HCT116 (cell line): ENCODE data around the gene CHID1. TPM values are rescaled to one million over a fixed set of nuclear protein-coding genes. Genes with fewer than 3 reads are reported as not detected.

Experiments
- ATAC-seq: fragments of 200-7000 bp; cut with Tn5 transposase; 2 replicates; pipeline ENCODE4 v1.9.1; 2020; ENCODE audit warnings: mild to moderate bottlenecking, moderate library complexity
- BruUV-seq: library from RNA; stranded (reverse); fragments of 400-500 nt; replicated peaks from 2 replicates; lab custom pipeline; 2021; lab: Mats Ljungman, UMichigan
- CTCF ChIA-PET: fragments of 300-600 bp; sonication (Branson Sonifier 250); formaldehyde crosslinking; loops from one replicate; lab custom pipeline; 2021; ENCODE audit warnings: antibody characterized with exemption; lab: Charles Lee
- POLR2A ChIA-PET: fragments of 300-600, 350-600 bp; sonication (Branson Sonifier 250); formaldehyde crosslinking; loops from one replicate; lab custom pipeline; 2021; ENCODE audit warnings: antibody characterized with exemption; lab: Charles Lee
- RAD21 ChIA-PET, 2 experiments: fragments of 300-600 bp; sonication (Branson Sonifier 250); formaldehyde crosslinking; loops; one replicate each; lab custom pipeline; 2023; ENCODE audit warnings: low total read pairs in 2 of 2; ENCODE audit not compliant: uncharacterized antibody in 2 of 2, unreplicated experiment in 2 of 2, low non-redundant PET in 1 of 2; lab: Charles Lee
- DNase-seq: peaks from one replicate; pipeline ENCODE4 v3.0.0-alpha.2; 2010; ENCODE audit warnings: low read depth, low spot score
- H2AFZ ChIP-seq: fragments of 200-600 bp; shearing (Covaris generic), sonication (generic); 2 replicates; pipeline ENCODE4 v1.6.1; 2017; ENCODE audit warnings: low read depth, mixed run types, mixed read lengths, antibody characterized with exemption, low read length; ENCODE audit not compliant: poor library complexity, severe bottlenecking
- H3K27ac ChIP-seq: 2 replicates; pipeline ENCODE4 v1.5.1; 2012; ENCODE audit warnings: low read depth, low read length
- H3K27me3 ChIP-seq: fragments of 200-600 bp; sonication (generic); 2 replicates; pipeline ENCODE4 v1.6.1; 2016; ENCODE audit warnings: mixed run types, low read length, mixed read lengths; ENCODE audit not compliant: insufficient read depth
- H3K36me3 ChIP-seq, 2 experiments: fragments of 200-500 bp in 1 of 2; fragments of 200-600 bp in 1 of 2; sonication (Bioruptor generic) in 1 of 2; sonication (generic) in 1 of 2; 2 replicates each; pipeline versions ENCODE4 v1.5.1 to v1.6.1; 2014 to 2016; ENCODE audit warnings: low read length in 2 of 2, inconsistent platforms in 1 of 2, mixed read lengths in 1 of 2, mixed run types in 1 of 2; ENCODE audit not compliant: insufficient read depth in 2 of 2, control insufficient read depth in 1 of 2
- H3K4me1 ChIP-seq, 2 experiments: fragments of 200-600 bp in 1 of 2; sonication (generic) in 1 of 2; 2 replicates each; pipeline versions ENCODE4 v1.5.1 to v1.6.1; 2012 to 2017; ENCODE audit warnings: low read length in 2 of 2, inconsistent platforms in 1 of 2, mild to moderate bottlenecking in 1 of 2, mixed read lengths in 1 of 2, mixed run types in 1 of 2, moderate library complexity in 1 of 2; ENCODE audit not compliant: insufficient read depth in 2 of 2, control insufficient read depth in 1 of 2
- H3K4me2 ChIP-seq: fragments of 200-600 bp; sonication (generic); 2 replicates; pipeline ENCODE4 v1.6.1; 2017; ENCODE audit warnings: mixed run types, low read length, mixed read lengths
- H3K4me3 ChIP-seq, 2 experiments: fragments of 200-600 bp in 1 of 2; sonication (generic) in 1 of 2; replicated peaks in 1 of 2; 2 replicates each; pipeline ENCODE4 v1.5.1; 2011 to 2016; ENCODE audit warnings: low read length in 2 of 2, control low read depth in 1 of 2, low read depth in 1 of 2, mild to moderate bottlenecking in 1 of 2, mixed read lengths in 1 of 2, mixed run types in 1 of 2
- H3K79me2 ChIP-seq: fragments of 200-600 bp; sonication (generic); 2 replicates; pipeline ENCODE4 v1.6.1; 2017; ENCODE audit warnings: mild to moderate bottlenecking, mixed run types, low read length, moderate library complexity, mixed read lengths; ENCODE audit not compliant: insufficient read depth
- H3K9ac ChIP-seq: fragments of 200-600 bp; sonication (generic); 2 replicates; pipeline ENCODE4 v1.6.1; 2016; ENCODE audit warnings: low read length, mixed read lengths
- H3K9me2 ChIP-seq: fragments of 200-600 bp; sonication (generic), shearing (Covaris generic); 2 replicates; pipeline ENCODE4 v1.6.1; 2017; ENCODE audit warnings: mixed run types, mild to moderate bottlenecking, moderate library complexity; ENCODE audit not compliant: insufficient read depth
- H3K9me3 ChIP-seq, 2 experiments: fragments of 200-500 bp in 1 of 2; fragments of 200-600 bp in 1 of 2; sonication (Bioruptor generic) in 1 of 2; sonication (generic) in 1 of 2; 2 replicates each; pipeline ENCODE4 v1.6.1; 2014 to 2017; ENCODE audit warnings: low read length in 2 of 2, mixed read lengths in 2 of 2, inconsistent platforms in 1 of 2, low read depth in 1 of 2, mild to moderate bottlenecking in 1 of 2, mixed run types in 1 of 2, moderate library complexity in 1 of 2; ENCODE audit not compliant: control insufficient read depth in 1 of 2, insufficient read depth in 1 of 2
- H4K20me1 ChIP-seq: fragments of 200-600 bp; sonication (generic), shearing (Covaris generic); 2 replicates; pipeline ENCODE4 v1.6.1; 2017; ENCODE audit warnings: mixed run types, mild to moderate bottlenecking, moderate library complexity; ENCODE audit not compliant: insufficient read depth
- CBX3 ChIP-seq: IDR thresholded peaks from 2 replicates; pipeline ENCODE4 v1.6.1; 2012; ENCODE audit warnings: low read depth
- EZH2 ChIP-seq: fragments of 200-600 bp; sonication (generic); IDR thresholded peaks from 2 replicates; pipeline ENCODE4 v1.6.1; 2017; ENCODE audit warnings: antibody characterized with exemption, mixed run types
- EZH2phosphoT487 ChIP-seq: fragments of 200-600 bp; IDR thresholded peaks from 2 replicates; pipeline ENCODE4 v1.6.1; 2018; ENCODE audit warnings: antibody characterized with exemption, borderline replicate concordance
- FOSL1 ChIP-seq: IDR thresholded peaks from 2 replicates; pipeline ENCODE4 v1.6.1; 2012; ENCODE audit warnings: low read depth
- MAX ChIP-seq: IDR thresholded peaks from 2 replicates; pipeline ENCODE4 v1.6.1; 2012
- POLR2A ChIP-seq: IDR thresholded peaks from 2 replicates; pipeline ENCODE4 v1.7.0; 2011; ENCODE audit warnings: borderline replicate concordance; ENCODE audit not compliant: insufficient read depth, insufficient read length; ENCODE audit errors: extremely low read depth
- RAD21 ChIP-seq: IDR thresholded peaks from 2 replicates; pipeline ENCODE4 v1.6.1; 2012; ENCODE audit warnings: low read depth, mild to moderate bottlenecking
- SIN3A ChIP-seq: IDR thresholded peaks from 2 replicates; pipeline ENCODE4 v1.6.1; 2012; ENCODE audit warnings: low read depth
- SP1 ChIP-seq: IDR thresholded peaks from 2 replicates; pipeline ENCODE4 v1.6.1; 2012; ENCODE audit warnings: low read depth
- SRF ChIP-seq: IDR thresholded peaks from 2 replicates; pipeline ENCODE4 v1.6.1; 2012; ENCODE audit warnings: low read depth
- TCF7L2 ChIP-seq: IDR thresholded peaks from 2 replicates; pipeline ENCODE4 v1.7.0; 2011; ENCODE audit warnings: borderline replicate concordance, inconsistent platforms; ENCODE audit not compliant: insufficient read depth, insufficient read length; ENCODE audit errors: extremely low read depth
- YY1 ChIP-seq: IDR thresholded peaks from 2 replicates; pipeline ENCODE4 v1.6.1; 2011; ENCODE audit warnings: low read length, low read depth, moderate library complexity, mild to moderate bottlenecking; ENCODE audit not compliant: insufficient replicate concordance; ENCODE audit errors: extremely low read depth
- ZBTB33 ChIP-seq: IDR thresholded peaks from 2 replicates; pipeline ENCODE4 v1.6.1; 2011; ENCODE audit warnings: mild to moderate bottlenecking, low read length, moderate library complexity; ENCODE audit not compliant: insufficient replicate concordance; ENCODE audit errors: extremely low read depth
- ZFX ChIP-seq: fragments of 450-650 bp; IDR thresholded peaks from 2 replicates; pipeline ENCODE4 v1.6.1; 2017
- ZNF274 ChIP-seq: fragments of 200-500 bp; sonication (Bioruptor generic); IDR thresholded peaks from 2 replicates; pipeline ENCODE4 v1.6.1; 2014; ENCODE audit warnings: mild to moderate bottlenecking, low read depth, low read length, inconsistent platforms
- intact Hi-C: fragments of 100-400 bp; cut with micrococcal nuclease; formaldehyde crosslinking; loops from 2 replicates; pipeline ENCODE4 v1.10.0; 2022
- total RNA-seq: library from RNA; stranded (reverse); gene quantifications from one replicate; pipeline ENCODE4 v1.2.1, GENCODE V29; 2021; ENCODE audit not compliant: unreplicated experiment

The CHID1 gene
- total RNA-seq, 1 experiment from 2014 or later: 102 TPM

- Histone ChIP-seq H3K4me3 (peak overlapping the region; percentile 85 to 100), H3K9me2 (no peaks in the 10 kb centered on the region), H3K36me3 (peaks cover 2 to 13% of the 10 kb centered on the region in 2 experiments; a peak in 1 of 4 replicates), H3K79me2 (peaks cover 49% of the 10 kb centered on the region), H3K4me1 (peaks cover 12 to 24% of the 10 kb centered on the region in 2 experiments), H2AFZ (no peak overlapping the region), H3K27me3 (no peaks in the 10 kb centered on the region), H3K4me2 (peak overlapping the region; percentile 93), H4K20me1 (no peaks in the 10 kb centered on the region), H3K9ac (peak overlapping the region; percentile 95), H3K27ac (no peak overlapping the region), H3K9me3 (no peaks in the 10 kb centered on the region)
- ChIA-PET POLR2A (no interaction called here), CTCF (no interaction called here), RAD21 (no interaction called here)
- TF ChIP-seq MAX (no peak), ZNF274 (no peak), POLR2A (no peak), EZH2phosphoT487 (no peak), YY1 (no peak)
- ATAC-seq (no peak), DNase-seq (no peak)
- no TSS peak for BruUV-seq
- intact Hi-C loops: no loop called here
Measured at GRCh38 chr11:909406-909805, 1.2 kb downstream of the CHID1 start.

DNA sequence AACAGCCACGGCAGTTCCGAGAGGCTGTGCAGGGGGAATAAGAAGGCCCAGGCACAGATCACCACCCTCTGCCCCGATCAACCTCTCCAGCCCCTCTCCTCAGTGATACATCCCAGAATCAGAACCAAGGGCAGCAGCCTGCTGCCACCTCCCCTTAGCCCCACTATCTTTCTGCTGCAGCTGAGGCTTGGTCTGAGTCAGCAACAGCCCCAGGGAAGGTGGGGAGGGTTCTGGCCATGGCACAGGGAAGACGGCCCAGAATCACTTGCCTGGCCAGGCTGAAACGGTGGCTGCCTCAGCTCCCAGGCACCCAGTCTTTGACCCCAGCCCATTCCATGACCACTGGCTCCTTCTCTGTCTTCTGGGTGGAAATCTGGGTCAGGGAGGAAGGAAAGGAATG, 2.3 kb downstream of the CHID1 start:
- peaks cover 6 to 21% of the 10 kb centered on the region in 2 experiments; a peak in 3 of 4 replicates for H3K36me3 ChIP-seq
- ChIA-PET CTCF (no interaction called here), POLR2A (no interaction called here), RAD21 (no interaction called here)
- no peak for TF ChIP-seq ZNF274
- no peak for TF ChIP-seq ZBTB33
- no peak for TF ChIP-seq FOSL1
- no peak for TF ChIP-seq ZFX
- TF ChIP-seq CBX3: no peak
- TF ChIP-seq RAD21: no peak
- TF ChIP-seq SRF: no peak
- no peak for TF ChIP-seq SIN3A
- no peak for TF ChIP-seq TCF7L2
- TF ChIP-seq SP1: no peak
- TF ChIP-seq EZH2phosphoT487: no peak
- TF ChIP-seq EZH2: no peak
- peaks cover 49% of the 10 kb centered on the region for H3K79me2 ChIP-seq
- no peaks in the 10 kb centered on the region for H4K20me1 ChIP-seq
- H3K27ac ChIP-seq: no peak overlapping the region
- peaks cover 12 to 24% of the 10 kb centered on the region in 2 experiments for H3K4me1 ChIP-seq
- no peaks in the 10 kb centered on the region for H3K27me3 ChIP-seq
- no peaks in the 10 kb centered on the region for H3K9me2 ChIP-seq
- no peak overlapping the region for H2AFZ ChIP-seq
- DNase-seq (no peak), ATAC-seq (no peak)
- H3K9ac ChIP-seq: no peak overlapping the region
- no peaks in the 10 kb centered on the region for H3K9me3 ChIP-seq
- H3K4me2 ChIP-seq: no peak overlapping the region
- BruUV-seq: no TSS peak
- no peak overlapping the region for H3K4me3 ChIP-seq
- intact Hi-C loops: no loop called here
